PC-3 (cell line): ENCODE measurements around the gene MS4A6E. TPM values are rescaled to one million over a fixed set of nuclear protein-coding genes. Genes with fewer than 3 reads are reported as not detected.

ENCODE experiments used
- ATAC-seq: fragments of 200-7000 bp; cut with Tn5 transposase; 2 replicates; pipeline ENCODE4 v1.9.1; 2020; ENCODE audit warnings: mild to moderate bottlenecking, moderate library complexity
- BruUV-seq: library from RNA; stranded (reverse); fragments of 400-500 nt; replicated peaks from 2 replicates; lab custom pipeline; 2021; lab: Mats Ljungman, UMichigan
- CTCF ChIA-PET: fragments of 300-600 bp; sonication (Branson Sonifier 250); formaldehyde crosslinking; loops from one replicate; lab custom pipeline; 2022; ENCODE audit warnings: antibody characterized with exemption; lab: Charles Lee
- POLR2A ChIA-PET: fragments of 300-600 bp; sonication (Branson Sonifier 250); formaldehyde crosslinking; loops from one replicate; lab custom pipeline; 2022; ENCODE audit warnings: antibody characterized with exemption; ENCODE audit not compliant: unreplicated experiment; lab: Charles Lee
- DNase-seq: peaks from one replicate; pipeline ENCODE4 v3.0.0-alpha.2; 2015
- H2AFZ ChIP-seq: fragments of 300-600 bp; sonication (generic); 2 replicates; pipeline ENCODE4 v1.6.0; 2016; ENCODE audit warnings: antibody characterized with exemption, low read length
- H3F3A ChIP-seq: fragments of 300-600 bp; sonication (generic); one replicate; pipeline ENCODE4 v1.6.0; 2017; ENCODE audit warnings: antibody characterized with exemption, low read length, control low read depth, mild to moderate bottlenecking; ENCODE audit not compliant: unreplicated experiment
- H3K27ac ChIP-seq: fragments of 300-600 bp; sonication (generic); 2 replicates; pipeline ENCODE4 v1.5.1; 2016; ENCODE audit warnings: mild to moderate bottlenecking, low read length
- H3K27me3 ChIP-seq: fragments of 300-600 bp; sonication (generic); 2 replicates; pipeline ENCODE4 v1.6.1; 2016; ENCODE audit warnings: low read length, mixed read lengths
- H3K36me3 ChIP-seq: fragments of 300-600 bp; sonication (generic); 2 replicates; pipeline ENCODE4 v1.6.1; 2016; ENCODE audit warnings: low read depth, mixed run types, low read length, mixed read lengths
- H3K4me1 ChIP-seq: fragments of 300-600 bp; sonication (generic); 2 replicates; pipeline ENCODE4 v1.5.1; 2016; ENCODE audit warnings: low read length; ENCODE audit not compliant: insufficient read depth
- H3K4me2 ChIP-seq: fragments of 300-600 bp; sonication (generic); 2 replicates; pipeline ENCODE4 v1.6.0; 2016; ENCODE audit warnings: low read length
- H3K4me3 ChIP-seq: fragments of 300-600 bp; sonication (generic); 2 replicates; pipeline ENCODE4 v1.5.1; 2016; ENCODE audit warnings: mild to moderate bottlenecking, low read length, mixed read lengths
- H3K79me2 ChIP-seq: fragments of 300-600 bp; sonication (generic); 2 replicates; pipeline ENCODE4 v1.6.1; 2017; ENCODE audit warnings: low read length, mixed read lengths
- H3K9ac ChIP-seq: fragments of 300-600 bp; sonication (generic); 2 replicates; pipeline ENCODE4 v1.6.0; 2016; ENCODE audit warnings: mild to moderate bottlenecking, low read length
- H3K9me2 ChIP-seq: fragments of 300-600 bp; sonication (generic); replicated peaks from 2 replicates; pipeline ENCODE4 v1.6.1; 2016; ENCODE audit warnings: mixed run types, low read length, mixed read lengths
- H3K9me3 ChIP-seq: fragments of 300-600 bp; sonication (generic); 2 replicates; pipeline ENCODE4 v1.6.1; 2016; ENCODE audit warnings: low read length, mixed read lengths
- H4K20me1 ChIP-seq: fragments of 300-600 bp; sonication (generic); 2 replicates; pipeline ENCODE4 v1.6.1; 2016; ENCODE audit warnings: low read length, mixed read lengths
- EZH2 ChIP-seq: fragments of 300-600 bp; sonication (generic); IDR thresholded peaks from one replicate; pipeline ENCODE4 v1.6.1; 2017; ENCODE audit warnings: antibody characterized with exemption, mild to moderate bottlenecking, low read length; ENCODE audit not compliant: unreplicated experiment
- EZH2phosphoT487 ChIP-seq: fragments of 300-600 bp; sonication (generic); IDR thresholded peaks from 2 replicates; pipeline ENCODE4 v1.6.1; 2018; ENCODE audit warnings: mild to moderate bottlenecking, antibody characterized with exemption, low read length, borderline replicate concordance
- intact Hi-C: fragments of 100-400 bp; cut with micrococcal nuclease; formaldehyde crosslinking; loops from 2 replicates; pipeline ENCODE4 v1.9.0; 2023
- total RNA-seq: library from RNA; depleted of rRNA; stranded (reverse); fragments of >200 nt; gene quantifications from 2 replicates; pipeline ENCODE4 v1.2.3, GENCODE V29; 2014
- TF ChIP-seq, protein P1 (sequence below): fragments of 300-600 bp; sonication (generic); conservative IDR thresholded peaks from 2 replicates; pipeline ENCODE4 v1.5.1; 2017; ENCODE audit warnings: antibody characterized with exemption, low read depth, mild to moderate bottlenecking, low read length

MS4A6E gene
- total RNA-seq, 1 experiment from 2014 or later = not detected

DNA sequence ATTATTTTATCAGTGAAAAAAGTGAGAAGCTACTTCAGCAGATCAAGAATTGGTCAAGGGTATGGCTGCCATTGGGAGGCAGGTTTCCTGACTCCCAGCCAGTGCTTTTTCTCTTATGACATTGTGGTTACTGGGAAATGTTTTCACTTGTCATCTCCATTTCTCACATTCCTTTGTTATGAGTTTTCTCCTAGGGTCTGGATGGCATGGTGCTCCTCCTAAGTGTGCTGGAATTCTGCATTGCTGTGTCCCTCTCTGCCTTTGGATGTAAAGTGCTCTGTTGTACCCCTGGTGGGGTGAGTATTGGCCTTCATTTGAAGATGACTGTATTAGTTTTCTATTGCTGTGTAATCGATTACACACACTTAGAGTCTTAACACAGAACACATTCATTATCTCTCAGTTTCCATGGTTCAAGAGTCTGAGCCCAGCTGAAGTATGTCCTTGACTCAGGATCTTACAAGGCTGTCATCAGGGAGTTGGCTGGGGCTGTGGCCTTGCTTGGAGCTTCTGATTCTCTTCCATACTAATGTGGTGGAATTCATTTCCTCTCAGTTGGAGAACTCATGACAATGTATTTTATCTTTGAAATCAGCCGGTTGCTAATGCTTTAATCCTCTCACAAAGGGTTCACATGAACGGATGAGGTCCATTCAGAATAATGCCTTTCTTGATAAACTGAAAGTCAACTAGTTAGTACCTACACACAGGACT lies 21.0 kb upstream of the MS4A6E start:
- no peaks in the 10 kb centered on the region for H3F3A ChIP-seq
- no peak overlapping the region for H3K27ac ChIP-seq
- no peaks in the 10 kb centered on the region for H3K79me2 ChIP-seq
- H3K4me2 ChIP-seq = no peak overlapping the region
- TF ChIP-seq EZH2 (no peak), EZH2phosphoT487 (no peak)
- TF ChIP-seq, protein P1, sequence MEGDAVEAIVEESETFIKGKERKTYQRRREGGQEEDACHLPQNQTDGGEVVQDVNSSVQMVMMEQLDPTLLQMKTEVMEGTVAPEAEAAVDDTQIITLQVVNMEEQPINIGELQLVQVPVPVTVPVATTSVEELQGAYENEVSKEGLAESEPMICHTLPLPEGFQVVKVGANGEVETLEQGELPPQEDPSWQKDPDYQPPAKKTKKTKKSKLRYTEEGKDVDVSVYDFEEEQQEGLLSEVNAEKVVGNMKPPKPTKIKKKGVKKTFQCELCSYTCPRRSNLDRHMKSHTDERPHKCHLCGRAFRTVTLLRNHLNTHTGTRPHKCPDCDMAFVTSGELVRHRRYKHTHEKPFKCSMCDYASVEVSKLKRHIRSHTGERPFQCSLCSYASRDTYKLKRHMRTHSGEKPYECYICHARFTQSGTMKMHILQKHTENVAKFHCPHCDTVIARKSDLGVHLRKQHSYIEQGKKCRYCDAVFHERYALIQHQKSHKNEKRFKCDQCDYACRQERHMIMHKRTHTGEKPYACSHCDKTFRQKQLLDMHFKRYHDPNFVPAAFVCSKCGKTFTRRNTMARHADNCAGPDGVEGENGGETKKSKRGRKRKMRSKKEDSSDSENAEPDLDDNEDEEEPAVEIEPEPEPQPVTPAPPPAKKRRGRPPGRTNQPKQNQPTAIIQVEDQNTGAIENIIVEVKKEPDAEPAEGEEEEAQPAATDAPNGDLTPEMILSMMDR = no peak
- H3K4me1 ChIP-seq = no peaks in the 10 kb centered on the region
- H3K9me3 ChIP-seq = no peaks in the 10 kb centered on the region
- H4K20me1 ChIP-seq = no peaks in the 10 kb centered on the region
- no peak for ATAC-seq
- POLR2A ChIA-PET = no interaction called here
- CTCF ChIA-PET = no interaction called here
- intact Hi-C loops = no loop called here
- no peak overlapping the region for H2AFZ ChIP-seq
- DNase-seq = peak; percentile 60
- BruUV-seq = no TSS peak
- no peaks in the 10 kb centered on the region for H3K9me2 ChIP-seq
- H3K36me3 ChIP-seq = no peaks in the 10 kb centered on the region
- 0 out of 2 replicates have a peak, but pooled peaks cover 10% of the 10 kb centered on the region for H3K27me3 ChIP-seq
- H3K4me3 ChIP-seq = no peak overlapping the region
- no peak overlapping the region for H3K9ac ChIP-seq

DNA sequence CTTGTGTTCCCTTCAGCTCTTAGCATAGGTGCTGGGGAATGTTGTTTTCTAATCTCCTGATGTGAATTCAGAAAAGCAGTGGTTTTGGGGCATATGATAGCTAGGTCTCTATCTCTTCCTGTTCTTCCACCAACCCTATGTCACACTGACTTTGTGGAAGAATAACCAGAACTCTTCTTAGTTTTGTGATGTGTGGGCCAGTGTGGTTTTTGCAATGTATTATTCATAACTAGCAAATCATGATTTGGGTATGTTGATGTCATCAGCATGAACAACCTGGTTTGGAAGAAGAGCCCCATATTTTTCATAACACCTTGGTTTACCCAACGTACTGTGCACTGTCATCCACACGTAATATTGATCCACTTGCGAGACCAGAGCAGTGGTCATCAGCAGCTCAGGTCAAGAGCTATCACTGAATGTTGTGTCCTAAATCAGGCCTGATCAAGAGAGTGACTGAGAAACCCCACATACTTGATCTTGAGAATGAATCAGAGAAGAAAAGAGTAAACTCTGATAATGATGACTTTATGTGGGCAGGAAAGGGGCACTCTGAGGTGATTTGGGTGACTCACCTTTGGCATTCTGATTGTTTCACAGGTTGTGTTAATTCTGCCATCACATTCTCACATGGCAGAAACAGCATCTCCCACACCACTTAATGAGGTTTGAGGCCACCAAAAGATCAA lies 19.4 kb upstream of the MS4A6E start:
- Histone ChIP-seq H3K27ac (no peak overlapping the region), H4K20me1 (no peaks in the 10 kb centered on the region), H3K36me3 (no peaks in the 10 kb centered on the region), H3K9ac (no peak overlapping the region), H3K9me2 (no peaks in the 10 kb centered on the region), H3K9me3 (no peaks in the 10 kb centered on the region), H3K4me1 (no peaks in the 10 kb centered on the region), H3K4me2 (no peak overlapping the region), H3K4me3 (no peak overlapping the region), H3K79me2 (no peaks in the 10 kb centered on the region), H3K27me3 (peaks cover 10% of the 10 kb centered on the region; the same call in 1 of the 2 replicates), H2AFZ (no peak overlapping the region), H3F3A (no peaks in the 10 kb centered on the region)
- no peak for ATAC-seq
- BruUV-seq = no TSS peak
- no peak for TF ChIP-seq EZH2
- no peak for TF ChIP-seq EZH2phosphoT487
- TF ChIP-seq, protein P1 = no peak
- POLR2A ChIA-PET = no interaction called here
- intact Hi-C loops = no loop called here
- no peak for DNase-seq
- CTCF ChIA-PET = no interaction called here
